Left colon (tissue), 2 donors: ENCODE measurements around the gene TANK. TPM values are rescaled to one million over a fixed set of nuclear protein-coding genes. Genes with fewer than 3 reads are reported as not detected.
"Not testable (repeated sequence)": the region's sequence is repeated elsewhere in the genome, so short reads cannot be mapped to it uniquely, and the experiment has no call there.

Source experiments
- ATAC-seq: fragments of 200-7000 bp; cut with Tn5 transposase; one replicate; pipeline ENCODE4 v1.9.1; 2020; ENCODE audit warnings: mild to moderate bottlenecking, moderate library complexity
- DNase-seq, 2 donors: peaks; one replicate each; pipeline ENCODE4 v3.0.0-alpha.2; 2020
- intact Hi-C, 2 donors: fragments of 100-400 bp; cut with DNase I in 1 of 2; cut with micrococcal nuclease in 1 of 2; formaldehyde crosslinking; loops; one replicate each; pipeline versions ENCODE4 v1.11.2 to v1.14.0; 2022; cut with DNase I, micrococcal nuclease
- total RNA-seq, 2 donors: library from RNA; stranded (reverse); fragmentation: NEBNext Ultra II Directional; extraction: Animal tissue kit (Norgen Biotek cat#: 25700); gene quantifications; one replicate each; pipeline ENCODE4 v1.2.1, GENCODE V29; 2021
- donor health status: DM: no; HTN: no; CAD: no.
- donor health status: DM: yes; HTN: yes; CAD: no.

TANK gene
- total RNA-seq, 2 donors from 2014 or later: 54.3 to 58.8 TPM

GRCh38 chr2:161131804-161132203 is 28.4 kb upstream of the TANK start:
- ATAC-seq (no peak), DNase-seq (no peak)
- intact Hi-C loops: no loop called here

GRCh38 chr2:161132384-161132783 is 27.8 kb upstream of the TANK start:
- intact Hi-C loops, DNase-seq, ATAC-seq: not testable (repeated sequence)

GRCh38 chr2:161133366-161133765 is 26.9 kb upstream of the TANK start:
- ATAC-seq: no peak
- intact Hi-C loops: no loop called here

DNA sequence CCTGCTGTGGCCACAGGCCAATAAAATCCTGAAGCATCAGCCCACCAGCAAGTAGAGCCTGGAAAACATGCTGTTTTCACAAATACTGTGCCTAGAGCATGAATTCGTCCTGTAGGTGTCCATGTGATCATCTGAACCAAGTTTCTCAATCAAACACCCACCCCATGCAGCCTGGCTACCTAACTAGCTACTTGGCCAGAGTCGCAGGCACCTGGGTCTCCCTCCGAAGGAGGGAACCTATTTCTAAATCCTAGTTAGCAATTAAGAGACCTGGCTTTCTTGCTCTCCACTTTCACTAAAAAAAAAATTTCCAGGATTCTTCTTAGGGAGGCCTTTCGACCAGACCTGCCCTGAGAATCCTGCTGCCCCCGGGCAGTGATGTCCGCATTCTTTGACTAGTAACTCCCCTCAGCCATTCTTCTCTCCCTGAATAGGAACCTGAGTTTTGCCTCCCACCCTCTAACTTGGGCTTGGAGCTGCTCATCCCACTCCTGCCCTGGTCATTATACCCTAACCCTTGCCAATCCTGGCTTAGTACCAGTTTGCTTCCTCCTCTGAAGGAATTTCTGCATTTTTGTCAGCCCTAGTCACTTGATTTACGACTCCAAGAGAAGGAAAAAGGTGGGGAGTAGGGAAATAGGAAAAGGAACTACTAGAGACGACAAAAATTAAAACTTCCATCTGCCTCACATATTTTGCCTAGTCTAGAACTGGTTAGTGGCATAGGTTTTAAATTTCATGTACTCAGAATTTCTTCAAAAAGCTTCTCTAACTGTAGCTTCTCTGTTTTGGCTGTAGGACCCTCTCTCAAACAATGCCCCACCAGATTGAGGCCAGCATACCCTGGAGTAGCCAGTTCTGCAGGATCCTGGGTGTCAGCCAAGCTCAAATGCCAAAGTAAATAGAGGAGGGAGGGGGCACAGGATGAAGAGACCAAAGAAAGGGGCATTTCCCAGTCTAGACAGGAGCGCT is 25.4 kb upstream of the TANK start:
- ATAC-seq: peak; percentile 55
- peak in 1 of 2 donors; percentile 32 for DNase-seq

More at GRCh38 chr2:161133366-161133765, 26.9 kb upstream of the TANK start:
- no peak for DNase-seq

GRCh38 chr2:161135951-161136593 is 24.2 kb upstream of the TANK start:
- ATAC-seq: no peak
- intact Hi-C loops: no loop called here
- no peak for DNase-seq

More for the DNA sequence above, 25.4 kb upstream of the TANK start:
- intact Hi-C loops: no loop called here

DNA sequence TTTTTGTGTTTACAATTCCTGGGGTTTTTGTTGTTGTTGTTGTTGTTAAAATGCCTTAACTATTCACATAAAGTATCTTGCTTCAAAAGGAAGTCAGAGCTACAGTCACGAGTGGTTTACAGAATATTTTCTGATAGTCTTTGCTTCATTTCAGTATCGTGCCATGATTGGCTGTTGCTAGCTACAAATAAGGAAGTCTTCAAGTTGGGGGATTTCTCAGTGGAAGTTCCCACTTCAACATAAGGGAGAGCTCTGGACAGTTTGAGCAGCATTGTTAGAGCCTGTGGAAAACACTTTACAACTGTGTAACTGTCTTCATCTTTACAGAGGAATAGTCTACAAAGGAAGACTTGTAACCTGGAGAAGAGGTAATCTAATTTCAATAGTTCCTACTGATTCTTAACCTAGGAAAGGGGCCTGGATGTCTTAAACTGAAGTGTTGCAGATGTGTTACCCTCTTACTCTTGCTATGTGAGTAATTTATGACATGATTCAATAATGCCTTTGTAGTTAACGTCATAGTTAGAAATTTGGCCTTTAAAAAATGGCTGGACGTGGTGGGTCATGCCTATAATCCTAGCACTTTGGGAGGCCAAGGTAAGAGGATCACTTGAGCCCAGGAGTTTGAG is 23.4 kb upstream of the TANK start:
- ATAC-seq (peak; percentile 37), DNase-seq (no peak)

GRCh38 chr2:161138429-161138828 is 21.8 kb upstream of the TANK start:
- ATAC-seq: no peak
- intact Hi-C loops: no loop called here
- no peak for DNase-seq

More for the DNA sequence above, 23.4 kb upstream of the TANK start:
- intact Hi-C loops: no loop called here

DNA sequence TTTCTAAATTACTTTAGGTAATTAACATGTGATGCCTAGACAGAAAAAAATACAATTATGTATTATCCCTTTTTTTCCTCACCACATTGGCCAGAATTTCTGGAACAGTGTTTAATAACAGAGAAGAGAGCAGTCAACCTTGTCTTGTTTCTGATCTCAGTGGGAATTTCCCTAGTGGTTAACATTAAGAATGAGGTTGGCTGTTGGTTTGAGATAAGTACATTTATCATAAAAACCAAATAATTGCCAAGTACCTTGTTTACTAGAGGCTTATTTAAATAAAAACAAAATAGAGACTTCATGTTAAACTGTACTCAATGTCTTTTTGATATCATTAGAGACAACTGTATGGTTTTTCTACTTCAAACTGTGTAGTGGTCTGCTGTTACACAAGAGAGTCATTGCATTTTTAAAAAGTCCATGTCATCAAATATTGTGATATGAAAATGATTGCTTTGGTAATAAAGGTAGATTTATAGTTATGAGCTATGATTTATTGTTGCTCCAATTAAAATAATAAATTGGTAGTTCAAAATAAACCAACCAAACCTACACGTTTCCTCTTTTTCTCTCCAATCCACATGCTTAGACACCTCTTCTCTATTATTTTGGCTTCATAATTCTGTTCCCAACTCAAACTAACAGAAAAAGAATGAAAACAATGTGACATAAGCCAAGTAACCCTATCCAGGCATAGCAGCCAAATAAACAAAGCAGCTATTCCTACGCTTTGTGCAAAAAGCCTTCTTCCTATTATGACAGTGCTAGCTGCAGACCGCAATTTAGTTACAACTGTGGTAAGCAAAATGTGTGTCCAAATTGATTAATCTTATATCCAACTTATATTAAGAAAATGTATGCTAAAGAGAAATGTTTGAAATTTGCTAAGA is 20.9 kb upstream of the TANK start:
- ATAC-seq: no peak
- no peak for DNase-seq
- intact Hi-C loops: no loop called here

- ATAC-seq (no peak), DNase-seq (no peak)
- intact Hi-C loops: no loop called here
These were observed 19.2 kb upstream of the TANK start for GRCh38 chr2:161141033-161141432.

DNA sequence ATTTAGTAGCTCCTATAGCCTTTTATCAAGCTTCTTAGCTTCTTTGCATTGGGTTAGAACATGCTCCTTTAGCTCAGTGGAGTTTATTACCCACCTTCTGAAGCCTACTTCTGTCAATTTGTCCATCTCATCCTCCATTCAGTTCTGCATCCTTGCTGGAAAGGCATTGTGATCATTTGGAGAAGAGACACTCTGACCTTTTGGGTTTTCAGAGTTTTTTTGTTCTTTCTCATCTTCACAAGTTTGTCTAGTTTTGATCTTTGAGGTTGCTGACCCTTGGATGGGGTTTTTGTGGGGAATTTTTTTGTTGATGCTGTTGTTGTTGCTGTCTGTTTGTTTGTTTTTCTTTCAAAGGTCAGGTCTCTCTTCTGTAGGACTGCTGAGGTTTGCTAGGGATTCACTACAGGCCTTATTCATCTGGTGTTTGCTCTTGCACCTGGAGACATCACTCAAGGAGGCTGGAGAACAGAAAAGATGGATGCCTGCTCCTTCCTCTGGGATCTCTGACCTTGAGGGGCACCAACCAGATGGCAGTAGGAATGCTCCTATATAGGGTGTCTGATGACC is 13.9 kb upstream of the TANK start:
- no peak for ATAC-seq
- intact Hi-C loops: no loop called here
- DNase-seq: no peak

DNA sequence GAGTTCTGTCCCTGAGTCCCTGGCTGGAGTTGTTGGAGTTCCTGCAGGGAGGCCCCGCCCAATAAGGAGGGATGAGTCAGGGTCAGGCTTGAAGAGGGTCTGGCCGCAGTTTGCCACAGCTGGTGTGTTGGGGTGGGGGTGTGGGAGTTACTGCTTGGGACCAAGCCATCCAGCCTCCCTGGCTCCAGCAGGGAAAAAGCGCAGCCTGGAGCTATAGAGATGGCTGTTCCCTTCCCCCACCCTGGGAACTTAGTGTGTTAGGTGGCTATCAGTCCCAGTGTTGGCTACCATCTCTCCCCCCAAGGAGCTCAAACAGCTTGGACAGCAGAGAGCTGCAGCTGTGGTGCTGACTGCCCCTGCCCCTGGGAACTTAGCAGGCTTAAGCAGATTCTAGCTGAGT is 13.2 kb upstream of the TANK start:
- ATAC-seq (no peak), DNase-seq (no peak)
- intact Hi-C loops: no loop called here

- intact Hi-C loops: no loop called here
- DNase-seq (no peak), ATAC-seq (no peak)
These were observed 12.4 kb upstream of the TANK start for GRCh38 chr2:161147856-161148255.

GRCh38 chr2:161150704-161151103 is 9.5 kb upstream of the TANK start:
- no peak for ATAC-seq
- DNase-seq: no peak
- intact Hi-C loops: no loop called here

DNA sequence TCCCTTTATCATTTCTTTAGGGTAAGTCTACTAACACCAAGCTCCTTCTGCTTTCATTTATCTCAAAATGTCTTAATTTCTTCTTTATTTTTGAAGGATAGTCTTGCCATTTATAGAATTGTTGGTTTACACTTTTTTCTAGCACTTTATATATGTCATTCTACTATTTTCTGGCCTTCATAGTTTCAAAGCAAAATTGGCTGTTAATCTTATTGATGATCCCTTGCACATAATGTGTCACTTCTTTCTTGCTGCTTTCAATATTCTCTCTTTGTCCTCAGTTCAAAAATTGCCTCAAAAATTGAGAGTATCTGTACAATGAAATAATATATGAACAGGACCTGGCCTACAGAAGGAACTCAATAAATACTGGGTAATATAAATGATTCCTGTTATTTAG is 7.9 kb upstream of the TANK start:
- no peak for ATAC-seq
- intact Hi-C loops: no loop called here

DNA sequence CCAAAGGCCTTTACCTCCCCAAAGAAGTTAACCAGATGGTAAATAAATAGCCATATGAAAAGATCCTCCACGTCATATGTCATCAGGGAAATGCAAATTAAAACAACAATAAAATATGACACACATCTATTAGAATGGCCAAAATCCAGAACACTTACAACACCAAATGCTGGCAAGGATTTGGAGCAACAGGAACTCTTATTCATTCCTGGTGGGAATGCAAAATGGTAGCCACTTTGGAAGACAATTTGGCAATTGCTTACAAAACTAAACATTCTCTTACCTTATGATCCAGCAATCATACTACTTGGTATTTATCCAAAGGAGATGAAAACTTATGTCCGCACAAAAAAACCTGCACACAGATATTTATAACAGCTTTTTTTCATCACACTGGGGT is 1.3 kb upstream of the TANK start:
- ATAC-seq (no peak), DNase-seq (no peak)
- intact Hi-C loops: no loop called here

More for the DNA sequence above, 7.9 kb upstream of the TANK start:
- DNase-seq: no peak

- DNase-seq: no peak
- peak; percentile 24 for ATAC-seq
These were observed 587 bp upstream of the TANK start for GRCh38 chr2:161159456-161160225.

DNA sequence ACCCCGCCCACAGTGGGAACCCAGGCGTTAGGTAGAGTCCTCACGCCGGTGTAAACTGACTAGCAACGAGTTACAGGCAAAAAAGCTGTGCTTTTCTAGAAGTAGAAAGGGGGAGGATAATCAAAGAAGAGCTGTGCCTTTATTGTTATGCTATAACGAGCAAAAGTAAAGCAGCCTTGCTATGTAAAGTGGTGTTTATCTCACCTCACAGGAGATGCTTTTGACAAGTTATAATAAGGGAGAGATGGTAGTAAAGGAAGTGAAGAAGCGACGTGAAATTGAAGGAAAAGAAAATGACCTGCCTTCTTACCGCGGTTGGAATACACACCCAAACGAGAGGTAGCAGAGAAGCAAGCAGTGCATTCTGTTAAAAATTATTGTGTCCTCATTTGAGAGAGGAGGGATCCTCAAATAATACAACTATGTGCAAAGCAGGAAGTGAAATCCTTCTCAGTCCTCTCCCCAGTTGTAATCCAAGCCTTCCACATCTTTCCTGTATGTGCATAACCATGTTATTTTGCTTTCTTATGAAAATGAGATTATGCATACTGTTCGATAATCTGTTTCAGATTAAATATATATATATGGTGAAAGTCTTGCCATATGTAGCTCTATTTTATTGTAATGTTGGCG is 962 bp downstream of the TANK start:
- intact Hi-C loops: no loop called here
- peak; percentile 13 for ATAC-seq
- DNase-seq: no peak

More at GRCh38 chr2:161159456-161160225, 587 bp upstream of the TANK start:
- intact Hi-C loops: no loop called here
